CD4-positive, alpha-beta T cell treated with Interleukin-15 for 4 hours (primary cell): ENCODE data around the gene LRFN5.
"Not testable (repeated sequence)": the region's sequence is repeated elsewhere in the genome, so short reads cannot be mapped to it uniquely, and the experiment has no call there.

Experiments
- DNase-seq: peaks from one replicate; pipeline ENCODE4 v3.0.0-alpha.2; 2020; ENCODE audit warnings: low spot score

LRFN5 gene

GRCh38 chr14:41606532-41607303 is at the start of gene LRFN5:
Gene LRFN5, plus strand, starts transcription at chr14:41606876.
- DNase-seq: no peak

DNA sequence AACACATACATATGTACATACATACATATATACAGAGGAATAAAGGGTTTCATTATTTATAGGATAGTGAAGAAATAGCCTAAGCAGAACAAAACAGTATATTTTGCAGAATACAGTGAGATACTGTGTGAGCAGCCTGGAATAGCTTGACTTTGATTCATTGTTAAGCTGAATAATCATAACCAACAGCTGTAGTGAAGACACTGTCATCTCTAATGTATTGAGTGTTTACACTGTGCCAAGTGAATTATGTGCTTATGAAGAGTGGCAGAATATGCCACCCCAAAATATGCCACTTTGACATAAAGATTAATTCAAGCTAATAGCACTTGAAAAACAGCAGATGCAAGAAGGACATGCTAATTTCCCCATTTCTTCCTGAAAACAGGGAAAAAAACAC is 48.2 kb upstream of the LRFN5 start:
- no peak for DNase-seq

GRCh38 chr14:41566864-41567263 is 39.8 kb upstream of the LRFN5 start:
- not testable (repeated sequence) for DNase-seq

DNA sequence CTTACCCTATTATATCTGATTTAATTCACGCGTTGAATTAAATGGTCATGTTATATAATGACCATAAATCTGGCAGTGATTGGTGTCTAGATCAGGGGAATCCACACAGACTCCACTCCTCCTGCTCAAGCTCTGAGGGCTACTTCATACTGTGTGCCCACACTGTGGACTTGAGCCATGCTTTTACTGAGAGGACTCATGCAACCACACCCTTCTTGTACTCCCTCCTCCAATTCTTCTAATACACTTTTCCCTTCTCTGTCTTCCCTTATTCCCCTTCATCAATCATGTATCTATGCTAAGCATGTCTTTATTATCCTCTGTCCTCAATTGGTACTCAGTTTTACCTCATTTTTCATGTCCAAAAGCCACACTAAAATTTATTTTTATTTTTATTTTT is 37.7 kb upstream of the LRFN5 start:
- DNase-seq: no peak

DNA sequence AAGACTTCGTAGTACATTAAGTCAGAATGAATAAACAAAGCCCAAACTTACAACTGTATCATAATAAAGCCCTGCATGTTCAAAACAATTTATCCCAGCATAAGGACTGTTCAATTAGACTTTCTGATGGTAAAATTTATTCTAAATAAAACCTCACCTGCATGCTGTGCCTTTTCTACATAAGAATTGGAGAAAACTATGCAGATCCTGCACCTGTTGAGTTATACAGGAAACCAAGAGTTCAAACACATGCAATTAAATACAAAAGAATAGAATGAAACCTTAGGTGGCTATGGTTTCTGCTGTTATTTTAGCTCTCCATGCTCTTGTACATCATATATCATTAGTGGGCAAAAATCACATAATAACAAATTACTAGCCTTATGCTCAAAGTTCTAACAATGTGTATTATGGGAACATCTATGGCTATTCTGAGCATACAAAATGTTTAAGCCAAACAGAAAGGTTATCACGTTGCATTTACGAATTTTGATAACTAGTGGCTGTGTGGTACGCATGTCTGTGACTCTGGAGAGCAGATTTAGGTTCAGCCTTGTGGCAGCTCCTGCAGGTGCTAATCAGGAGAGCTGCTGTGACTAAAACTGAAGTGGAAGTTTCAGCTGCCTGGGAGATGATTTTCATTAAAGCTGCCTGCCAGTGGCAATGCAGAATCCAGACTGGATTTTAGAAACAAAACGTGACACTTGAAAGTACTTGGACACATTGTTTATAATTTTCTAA is 36.1 kb upstream of the LRFN5 start:
- DNase-seq: no peak

DNA sequence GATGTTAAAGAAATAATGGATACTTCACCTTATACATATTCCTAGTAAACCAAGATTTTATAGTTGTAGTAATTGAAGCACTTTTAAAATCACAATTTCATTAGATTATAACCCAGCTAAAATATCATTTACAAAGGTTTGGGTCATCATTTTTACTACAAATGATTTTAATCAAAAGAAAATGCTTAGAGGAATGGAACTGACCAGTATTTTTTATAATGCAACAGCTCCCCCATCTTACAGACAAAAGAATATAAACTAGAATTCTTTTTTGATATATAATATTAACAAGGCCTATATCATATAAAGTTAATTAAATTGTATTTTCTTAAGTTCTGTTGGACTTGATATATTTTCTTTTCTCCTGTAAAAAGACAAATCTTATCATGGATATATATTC is 20.4 kb upstream of the LRFN5 start:
- DNase-seq: no peak

DNA sequence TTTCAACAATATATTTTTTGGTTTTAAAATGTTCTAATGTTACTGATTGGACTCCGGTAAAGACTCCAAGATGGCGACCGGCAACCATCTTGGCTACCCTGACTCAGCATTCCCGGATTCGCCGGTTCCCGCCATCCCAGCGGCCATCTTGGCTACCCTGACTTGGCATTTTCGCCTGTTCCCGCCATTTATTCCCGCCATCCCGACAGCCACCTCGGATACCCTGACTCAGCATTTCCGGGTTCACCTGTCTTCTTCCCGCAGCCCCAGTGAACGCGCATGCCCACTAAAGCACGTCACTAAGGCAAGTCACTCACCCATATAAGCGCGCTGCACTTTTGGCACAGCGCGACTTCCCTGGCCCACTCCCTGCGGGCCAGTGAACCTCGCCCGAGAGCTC is 9.0 kb upstream of the LRFN5 start:
- DNase-seq: no peak

DNA sequence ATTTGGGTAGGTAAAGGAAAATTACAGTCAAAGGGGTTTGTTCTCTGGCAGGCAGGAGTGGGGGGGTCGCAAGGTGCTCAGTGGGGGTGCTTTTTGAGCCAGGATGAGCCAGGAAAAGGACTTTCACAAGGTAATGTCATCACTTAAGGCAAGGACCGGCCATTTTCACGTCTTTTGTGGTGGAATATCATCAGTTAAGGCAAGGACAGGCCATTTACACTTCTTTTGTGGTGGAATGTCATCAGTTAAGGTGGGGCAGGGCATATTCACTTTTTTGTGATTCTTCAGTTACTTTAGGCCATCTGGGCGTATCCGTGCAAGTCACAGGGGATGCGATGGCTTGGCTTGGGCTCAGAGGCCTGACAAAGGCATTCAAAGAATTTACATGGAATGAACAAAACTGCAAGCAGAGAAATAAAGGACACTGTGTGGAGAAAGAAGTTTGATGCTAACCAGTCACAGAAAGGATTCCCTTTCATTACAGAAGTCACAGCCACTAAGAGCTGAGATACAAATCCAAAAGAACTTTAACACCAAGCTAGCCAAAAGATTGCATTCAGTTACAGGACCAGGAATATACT is 6.8 kb upstream of the LRFN5 start:
- DNase-seq: not testable (repeated sequence)

- no peak for DNase-seq
Observed at GRCh38 chr14:41604721-41605531, 1.8 kb upstream of the LRFN5 start.

- no peak for DNase-seq
Observed at GRCh38 chr14:41605550-41606281, 960 bp upstream of the LRFN5 start.

GRCh38 chr14:41606282-41606531 is 469 bp upstream of the LRFN5 start:
- no peak for DNase-seq

GRCh38 chr14:41607304-41607775 is 664 bp downstream of the LRFN5 start:
- DNase-seq: no peak

GRCh38 chr14:41607966-41608663 is 1.4 kb downstream of the LRFN5 start:
- no peak for DNase-seq

- no peak for DNase-seq
Observed at GRCh38 chr14:41608681-41609390, 2.2 kb downstream of the LRFN5 start.

DNA sequence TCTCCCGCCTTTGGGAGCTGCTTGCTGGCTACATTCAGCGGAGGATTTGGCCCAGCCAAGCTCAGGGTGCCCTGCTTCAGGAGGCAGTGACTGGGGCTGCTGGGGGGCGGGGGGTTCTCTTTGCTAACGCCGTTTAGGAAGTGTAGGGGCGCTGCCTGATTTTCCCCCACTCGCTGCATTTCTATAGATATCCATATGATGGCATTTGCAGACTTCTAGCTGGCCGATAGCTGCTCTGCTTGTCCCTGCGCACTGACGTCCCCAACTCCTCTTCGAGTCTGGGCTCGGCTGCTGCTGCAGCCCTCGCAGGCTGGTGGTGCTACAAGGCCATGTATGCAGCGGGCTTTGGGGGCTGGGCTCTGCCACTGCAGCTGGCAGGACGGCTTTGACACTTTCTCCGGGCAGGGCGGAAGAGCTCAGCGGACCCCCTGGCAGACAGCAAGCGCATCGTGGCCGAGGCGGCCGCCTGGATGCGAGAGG is 3.1 kb downstream of the LRFN5 start:
- DNase-seq: no peak

GRCh38 chr14:41615011-41615595 is 8.4 kb downstream of the LRFN5 start:
- no peak for DNase-seq

- no peak for DNase-seq
Observed at GRCh38 chr14:41623736-41624135, 17.1 kb downstream of the LRFN5 start.

- DNase-seq: no peak
Observed at GRCh38 chr14:41629876-41630275, 23.2 kb downstream of the LRFN5 start.

- DNase-seq: no peak
Observed at GRCh38 chr14:41634286-41634685, 27.6 kb downstream of the LRFN5 start.
